IPS DF 4.7 (cell line): ENCODE results near the gene NEK11.

Source experiments
- DNase-seq: peaks from one replicate; pipeline ENCODE4 v3.0.0-alpha.2; 2013; ENCODE audit warnings: low spot score; ENCODE audit errors: extremely low read depth

The NEK11 gene

GRCh38 chr3:131397889-131398288, 371.2 kb downstream of the NEK11 start:
- no peak for DNase-seq
